NCI-H345 treated with DMSO at 0.1 percent for 48 hours (cell line): ENCODE data around the gene SLC11A1.

ENCODE experiments used
- DNase-seq: peaks from one replicate; lab custom pipeline; 2025; ENCODE audit not compliant: unreplicated experiment; lab: John Stamatoyannopoulos, UW

SLC11A1 gene

DNA sequence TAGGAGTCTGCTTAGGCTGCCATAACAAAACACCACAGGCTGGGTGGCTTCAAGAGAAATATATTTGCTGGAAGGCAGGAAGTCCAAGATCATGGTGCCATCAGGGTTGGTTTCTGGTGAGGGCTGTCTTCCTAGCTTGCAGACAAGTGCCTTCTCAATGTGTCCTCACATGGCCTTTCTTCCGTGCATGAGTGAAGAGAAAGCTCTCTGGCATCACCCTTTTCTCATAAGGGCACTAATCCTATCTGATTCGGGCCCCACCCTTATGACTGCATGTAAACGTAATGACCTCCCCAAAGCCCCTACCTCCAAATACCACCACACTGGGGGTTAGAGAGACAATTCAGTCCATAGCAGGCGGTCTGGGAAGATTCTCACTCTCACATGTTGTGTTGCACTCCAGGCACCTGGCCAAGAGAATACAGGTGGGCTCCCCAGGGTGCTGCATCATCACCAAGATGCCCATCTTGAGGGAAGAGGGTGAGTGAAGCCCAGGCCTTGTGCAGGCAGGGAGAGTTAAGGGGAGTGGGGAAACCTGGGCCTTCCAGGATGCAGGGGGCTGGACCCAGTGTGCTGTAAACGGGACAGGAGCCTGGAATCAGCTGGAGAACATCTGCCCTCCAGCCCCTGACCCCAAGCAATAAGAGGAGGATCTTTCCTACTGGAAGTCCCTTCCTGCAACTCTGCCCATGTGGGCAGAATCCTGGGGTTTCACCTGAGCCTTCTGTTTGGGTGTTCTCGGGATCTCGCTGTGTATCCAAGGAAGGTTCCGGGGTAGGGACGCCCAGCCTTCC lies 15.3 kb upstream of the SLC11A1 start:
- DNase-seq = no peak

DNA sequence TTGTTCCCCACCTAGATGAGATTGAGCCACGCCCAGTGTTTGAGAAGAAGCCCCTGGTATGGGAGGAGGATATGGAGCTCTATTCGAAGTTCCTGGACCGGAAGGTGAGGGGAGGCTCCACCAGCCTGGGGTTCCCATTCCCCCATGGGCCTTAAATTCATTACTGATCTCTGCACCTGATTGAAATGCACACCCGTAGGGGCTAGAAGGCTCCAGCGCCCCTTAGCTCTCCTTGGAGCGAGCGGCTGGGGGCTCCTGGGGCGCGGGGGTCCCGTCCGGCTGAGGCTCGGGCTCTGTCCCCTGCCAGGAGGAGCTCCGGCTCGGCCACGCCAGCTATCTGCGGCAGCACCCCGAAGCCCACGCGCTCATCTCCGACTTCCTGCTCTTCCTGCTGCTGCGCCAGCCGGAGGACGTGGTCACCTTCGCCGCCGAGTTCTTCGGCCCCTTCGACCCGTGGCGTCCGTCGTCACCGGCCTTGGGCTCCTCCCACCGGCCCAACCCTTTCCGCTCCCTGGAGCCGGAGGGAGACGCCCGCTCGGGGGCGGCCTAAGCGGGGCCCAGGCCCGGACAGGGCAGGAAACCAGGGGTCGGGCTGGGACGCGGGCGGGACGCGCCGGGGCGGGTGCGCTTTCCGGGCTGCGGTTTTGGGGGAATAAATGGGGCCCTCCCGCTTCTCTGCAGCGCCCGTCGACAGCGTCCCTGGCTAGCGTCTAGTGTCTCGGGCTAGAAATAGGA lies 14.5 kb upstream of the SLC11A1 start:
- DNase-seq = no peak

DNA sequence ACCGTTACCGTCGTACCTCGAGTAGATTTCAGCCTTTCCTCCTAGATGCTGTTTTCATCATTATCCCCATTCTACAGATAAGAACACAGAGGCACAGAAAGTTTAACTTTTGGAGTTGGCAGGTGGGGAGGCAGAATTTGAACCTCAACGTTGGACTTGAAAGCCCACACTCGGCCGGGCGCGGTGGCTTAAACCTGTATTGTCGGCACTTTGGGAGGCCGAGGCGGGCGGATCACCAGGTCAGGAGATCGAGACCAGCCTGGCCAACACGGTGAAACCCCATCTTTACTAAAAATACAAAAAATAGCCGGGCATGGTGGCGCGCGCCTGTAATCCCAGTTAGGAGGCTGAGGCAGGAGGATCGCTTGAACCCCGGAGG lies 13.9 kb upstream of the SLC11A1 start:
- DNase-seq = no peak

DNA sequence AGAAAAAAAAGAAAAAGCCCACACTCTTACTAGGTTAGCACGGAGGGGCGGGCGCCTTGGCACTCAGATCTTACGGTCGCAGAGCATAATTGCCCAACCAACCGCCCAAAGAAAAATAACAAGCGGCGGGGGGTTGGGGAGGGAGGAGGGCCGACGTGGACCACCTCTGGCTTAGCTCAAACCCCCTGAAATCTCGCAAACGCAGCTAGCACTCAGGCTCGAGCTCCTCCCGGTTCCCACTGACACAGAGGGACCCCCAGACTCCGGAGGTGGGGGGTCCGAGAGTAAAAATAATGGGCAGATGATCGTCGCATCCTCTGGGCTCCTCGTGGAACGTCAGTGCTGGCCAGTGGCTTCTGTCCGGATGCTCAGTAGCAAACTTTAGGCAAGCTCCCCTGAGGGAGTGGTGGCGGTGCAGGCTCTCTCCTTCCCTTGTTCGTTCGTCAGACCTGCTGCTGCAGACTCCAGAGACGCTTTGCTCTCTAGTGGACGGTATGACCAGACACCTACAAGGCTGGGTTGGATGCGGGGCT lies 13.4 kb upstream of the SLC11A1 start:
- no peak for DNase-seq

DNA sequence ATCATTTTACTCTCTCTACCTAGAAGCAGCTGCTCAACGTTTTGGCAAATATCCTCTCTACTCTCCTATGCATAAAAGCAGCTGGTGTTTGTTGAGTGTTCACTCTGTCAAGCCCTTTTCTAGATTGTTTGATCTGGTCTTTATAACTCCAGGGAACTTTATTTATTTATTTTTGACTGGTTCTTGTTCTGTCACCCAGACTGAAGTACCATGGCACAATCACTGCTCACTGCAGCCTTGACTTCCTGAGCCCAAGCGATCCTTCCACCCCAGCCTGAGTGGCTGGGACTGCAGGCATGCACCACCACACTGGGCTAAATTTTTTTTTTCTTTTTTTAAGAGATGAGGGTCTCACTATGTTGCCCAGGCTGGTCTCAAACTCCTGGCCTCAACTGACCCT lies 12.7 kb upstream of the SLC11A1 start:
- DNase-seq = peak; percentile 82

DNA sequence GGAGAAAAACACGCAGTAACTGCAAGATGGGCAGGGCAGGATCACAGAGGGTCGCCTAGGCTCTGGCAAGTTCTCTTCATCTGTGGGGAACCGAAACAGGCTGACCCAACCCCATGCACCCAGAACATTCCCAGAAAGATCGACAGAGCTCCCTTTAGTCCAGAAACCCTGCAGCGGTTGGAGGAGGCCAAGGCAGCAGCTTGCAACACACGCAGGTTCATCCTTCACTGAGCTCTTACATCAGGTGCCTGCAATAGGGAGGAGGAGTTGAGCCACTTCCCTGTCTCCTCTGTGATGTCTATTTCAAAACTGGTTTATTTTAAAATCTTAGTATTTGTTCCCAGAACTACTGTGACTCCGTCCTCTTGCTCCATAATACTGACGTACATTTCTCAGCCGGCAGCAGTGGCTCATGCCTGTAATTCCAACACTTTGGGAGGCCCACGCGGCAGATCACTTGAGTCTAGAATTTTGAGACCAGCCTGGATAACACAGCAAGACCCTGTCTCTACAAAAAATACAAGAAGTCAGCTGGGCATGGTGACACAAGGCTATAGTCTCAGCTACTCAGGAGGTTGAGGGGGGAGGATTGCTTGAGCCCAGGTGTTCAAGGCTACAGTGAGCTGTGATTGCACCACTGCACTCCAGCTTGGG lies 11.5 kb upstream of the SLC11A1 start:
- no peak for DNase-seq

DNA sequence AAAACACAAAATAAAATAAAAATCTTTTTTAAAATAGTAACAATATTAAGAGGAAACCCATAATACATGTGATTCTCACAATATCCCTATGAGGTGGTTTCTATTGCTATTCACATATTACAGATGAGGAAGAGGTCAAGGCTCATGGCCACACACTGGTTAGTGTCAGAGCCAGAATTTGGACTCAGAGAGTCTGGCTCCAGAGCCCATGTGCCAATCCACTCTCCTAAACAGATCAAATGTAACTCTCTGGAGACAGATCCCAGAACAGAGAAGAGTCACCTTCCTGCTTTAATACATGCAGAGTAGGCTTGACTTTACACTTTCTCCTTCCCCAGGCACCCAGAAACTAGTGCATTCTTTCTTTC lies 10.1 kb upstream of the SLC11A1 start:
- no peak for DNase-seq

DNA sequence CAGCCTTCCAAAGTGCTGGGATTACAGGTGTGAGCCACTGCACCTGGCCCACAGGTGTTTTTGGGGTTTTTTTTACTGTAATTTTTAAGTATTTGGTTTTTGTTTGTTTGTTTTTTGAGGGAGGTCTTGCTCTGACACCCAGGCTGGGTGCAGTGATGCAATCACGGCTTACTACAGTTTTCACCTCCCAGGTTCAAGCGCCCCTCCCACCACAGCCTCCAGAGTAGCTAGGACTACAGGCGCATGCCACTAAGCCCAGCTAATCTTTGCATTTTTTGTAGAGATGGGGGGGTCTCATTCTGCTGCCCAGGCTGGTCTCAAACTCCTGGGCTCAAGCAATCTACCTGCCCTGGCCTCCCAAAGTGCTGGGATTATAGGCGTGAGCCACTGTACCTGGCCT lies 7.3 kb upstream of the SLC11A1 start:
- DNase-seq = no peak

DNA sequence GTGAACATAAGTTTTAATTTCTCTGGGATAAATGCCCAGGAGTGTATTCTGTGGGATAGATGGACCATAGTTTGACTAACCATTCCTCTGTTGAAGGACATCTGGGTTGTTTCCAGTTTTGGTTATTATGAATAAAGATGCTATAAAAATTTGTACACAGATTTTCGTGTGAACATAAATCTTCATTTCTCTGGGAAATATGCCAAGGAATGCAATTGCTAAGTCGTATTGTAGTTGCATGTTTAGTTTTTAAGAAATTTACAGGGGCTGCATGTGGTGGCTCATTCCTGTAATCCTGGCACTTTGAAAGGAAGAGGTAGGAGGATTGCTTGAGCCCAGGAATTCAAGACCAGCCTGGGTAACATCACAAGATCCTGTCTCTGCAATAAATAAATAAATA lies 6.9 kb upstream of the SLC11A1 start:
- DNase-seq = no peak

DNA sequence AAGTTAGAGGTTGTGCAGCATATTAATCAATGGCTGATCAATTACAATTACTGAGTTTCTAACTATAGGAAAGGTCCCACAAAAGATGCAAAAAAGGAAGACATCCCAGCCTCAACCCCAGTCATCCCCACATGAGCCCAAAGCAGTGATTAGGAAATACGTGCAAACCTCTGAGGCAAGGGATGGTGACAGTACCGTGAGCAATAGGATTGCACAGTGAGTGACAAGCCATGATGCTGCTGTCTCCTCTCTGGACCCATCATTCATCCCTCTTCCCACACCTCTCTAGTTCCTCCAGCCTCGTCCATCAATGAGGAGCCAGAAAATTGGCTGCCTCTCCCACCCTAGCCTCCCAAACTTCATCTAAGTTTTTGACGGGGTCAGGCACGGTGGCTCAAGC lies 4.0 kb upstream of the SLC11A1 start:
- no peak for DNase-seq

DNA sequence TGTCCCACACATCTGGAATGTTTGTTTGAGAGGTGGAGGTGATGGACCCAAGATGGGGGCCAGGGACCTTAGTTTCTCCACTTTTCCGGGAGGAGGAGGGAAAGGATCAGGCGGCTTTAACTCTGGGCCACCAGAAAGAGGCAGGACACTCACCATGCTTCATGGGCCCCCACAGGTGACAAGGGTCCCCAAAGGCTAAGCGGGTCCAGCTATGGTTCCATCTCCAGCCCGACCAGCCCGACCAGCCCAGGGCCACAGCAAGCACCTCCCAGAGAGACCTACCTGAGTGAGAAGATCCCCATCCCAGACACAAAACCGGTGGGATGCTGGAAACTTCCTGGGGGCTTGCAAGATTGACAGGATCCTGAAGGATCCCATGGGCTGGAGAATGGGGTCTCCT lies 712 bp downstream of the SLC11A1 start:
- DNase-seq = no peak

DNA sequence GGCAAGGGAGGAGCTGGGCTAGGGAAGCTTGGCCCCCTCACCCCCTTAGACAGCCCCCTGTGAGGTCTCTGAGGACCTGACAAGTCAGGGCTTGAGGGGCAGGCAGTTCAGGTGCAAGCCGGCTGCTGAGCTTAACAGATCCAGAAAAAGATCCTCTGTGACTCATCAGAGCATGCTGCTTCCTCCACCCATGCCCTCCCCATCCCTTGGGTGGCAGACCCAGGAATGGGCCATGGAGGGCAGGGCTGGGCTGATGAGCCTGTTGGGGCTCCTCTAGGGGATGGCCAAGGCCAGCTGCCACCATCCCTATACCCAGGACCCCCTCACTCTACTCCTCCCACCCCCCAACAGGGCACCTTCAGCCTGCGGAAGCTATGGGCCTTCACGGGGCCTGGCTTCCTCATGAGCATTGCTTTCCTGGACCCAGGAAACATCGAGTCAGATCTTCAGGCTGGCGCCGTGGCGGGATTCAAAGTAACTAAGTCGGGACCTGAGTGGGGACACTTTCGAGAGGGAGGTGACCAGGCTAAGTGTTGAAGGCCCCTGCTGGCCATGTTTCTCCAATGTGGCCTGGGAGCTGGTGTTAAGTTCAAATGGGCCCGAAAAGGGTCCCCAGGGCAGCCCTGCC lies 1.9 kb downstream of the SLC11A1 start:
- no peak for DNase-seq

DNA sequence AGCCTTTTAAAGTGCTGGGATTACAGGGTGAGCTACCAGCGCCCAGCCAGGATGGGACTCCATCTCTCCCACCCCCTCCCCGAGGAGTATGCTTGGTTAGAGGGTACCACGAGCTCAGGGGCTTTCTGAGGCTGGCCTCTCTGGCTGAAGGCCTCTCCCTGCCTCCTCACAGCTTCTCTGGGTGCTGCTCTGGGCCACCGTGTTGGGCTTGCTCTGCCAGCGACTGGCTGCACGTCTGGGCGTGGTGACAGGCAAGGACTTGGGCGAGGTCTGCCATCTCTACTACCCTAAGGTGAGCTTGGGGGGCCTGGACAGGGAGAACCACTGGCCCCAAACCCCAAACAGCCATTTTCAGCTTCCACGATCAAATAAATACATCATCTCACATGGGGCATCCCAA lies 2.9 kb downstream of the SLC11A1 start:
- DNase-seq = no peak

DNA sequence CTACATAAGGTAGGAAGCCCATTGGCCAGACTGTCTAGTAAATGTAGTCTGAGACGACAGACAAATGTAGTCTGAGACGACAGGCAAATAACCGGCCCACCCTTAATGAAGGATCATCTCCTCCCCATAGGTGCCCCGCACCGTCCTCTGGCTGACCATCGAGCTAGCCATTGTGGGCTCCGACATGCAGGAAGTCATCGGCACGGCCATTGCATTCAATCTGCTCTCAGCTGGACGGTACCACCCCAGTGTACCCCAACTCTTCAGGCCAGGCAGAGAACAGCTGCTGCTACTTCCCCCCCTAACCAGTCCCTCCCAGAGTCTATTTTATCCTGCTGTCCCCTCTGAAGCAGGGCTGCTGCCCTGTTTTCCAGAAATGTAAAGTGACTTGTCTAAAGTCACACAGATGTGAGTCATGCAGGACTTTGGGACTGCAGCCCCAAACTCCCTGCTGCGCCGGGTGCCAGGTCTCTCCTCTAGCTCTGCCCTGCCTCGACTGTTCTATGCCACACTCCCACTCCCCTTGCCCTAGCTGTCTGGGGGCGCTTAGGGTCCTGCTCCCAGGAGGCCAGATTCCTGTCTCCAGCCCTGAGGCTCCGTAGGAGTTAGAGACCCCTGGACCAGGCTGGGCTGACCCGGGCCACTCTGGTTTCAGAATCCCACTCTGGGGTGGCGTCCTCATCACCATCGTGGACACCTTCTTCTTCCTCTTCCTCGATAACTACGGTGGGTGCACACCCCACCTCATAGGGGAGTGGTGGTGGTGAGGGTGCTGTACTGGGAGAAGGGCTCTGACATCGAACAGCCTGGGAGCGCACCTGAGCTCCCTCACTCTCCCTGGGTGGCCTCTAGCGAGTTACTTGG lies 4.7 kb downstream of the SLC11A1 start:
- DNase-seq = no peak

DNA sequence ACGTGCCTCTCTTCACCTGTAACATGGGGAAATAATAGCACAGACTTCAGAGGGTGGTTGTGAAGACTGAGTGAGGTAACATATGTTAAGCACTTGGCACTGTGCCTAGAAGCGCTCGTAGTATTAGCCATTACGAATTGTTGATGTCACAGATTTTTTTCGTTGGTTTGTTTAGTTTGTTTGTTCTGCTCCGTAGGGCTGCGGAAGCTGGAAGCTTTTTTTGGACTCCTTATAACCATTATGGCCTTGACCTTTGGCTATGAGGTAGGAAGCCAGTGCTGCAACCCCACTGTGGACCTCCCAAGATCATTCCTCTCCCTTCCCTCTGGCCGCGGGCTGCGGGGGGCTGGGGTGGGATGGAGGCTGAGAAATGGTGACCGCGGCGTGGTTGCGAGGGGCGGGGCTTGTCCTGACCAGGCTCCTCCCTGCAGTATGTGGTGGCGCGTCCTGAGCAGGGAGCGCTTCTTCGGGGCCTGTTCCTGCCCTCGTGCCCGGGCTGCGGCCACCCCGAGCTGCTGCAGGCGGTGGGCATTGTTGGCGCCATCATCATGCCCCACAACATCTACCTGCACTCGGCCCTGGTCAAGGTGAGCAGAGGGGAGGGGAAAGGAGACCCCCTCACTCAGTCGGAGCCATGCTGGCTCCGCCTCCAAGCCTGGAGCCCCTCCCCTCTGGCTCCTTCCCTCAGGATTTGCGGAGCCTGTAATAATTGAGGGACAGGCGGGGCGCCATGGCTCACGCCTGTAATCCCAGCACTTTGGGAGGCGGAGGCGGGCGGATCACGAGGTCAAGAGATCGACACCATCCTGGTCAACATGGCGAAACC lies 5.5 kb downstream of the SLC11A1 start:
- peak; percentile 77 for DNase-seq

DNA sequence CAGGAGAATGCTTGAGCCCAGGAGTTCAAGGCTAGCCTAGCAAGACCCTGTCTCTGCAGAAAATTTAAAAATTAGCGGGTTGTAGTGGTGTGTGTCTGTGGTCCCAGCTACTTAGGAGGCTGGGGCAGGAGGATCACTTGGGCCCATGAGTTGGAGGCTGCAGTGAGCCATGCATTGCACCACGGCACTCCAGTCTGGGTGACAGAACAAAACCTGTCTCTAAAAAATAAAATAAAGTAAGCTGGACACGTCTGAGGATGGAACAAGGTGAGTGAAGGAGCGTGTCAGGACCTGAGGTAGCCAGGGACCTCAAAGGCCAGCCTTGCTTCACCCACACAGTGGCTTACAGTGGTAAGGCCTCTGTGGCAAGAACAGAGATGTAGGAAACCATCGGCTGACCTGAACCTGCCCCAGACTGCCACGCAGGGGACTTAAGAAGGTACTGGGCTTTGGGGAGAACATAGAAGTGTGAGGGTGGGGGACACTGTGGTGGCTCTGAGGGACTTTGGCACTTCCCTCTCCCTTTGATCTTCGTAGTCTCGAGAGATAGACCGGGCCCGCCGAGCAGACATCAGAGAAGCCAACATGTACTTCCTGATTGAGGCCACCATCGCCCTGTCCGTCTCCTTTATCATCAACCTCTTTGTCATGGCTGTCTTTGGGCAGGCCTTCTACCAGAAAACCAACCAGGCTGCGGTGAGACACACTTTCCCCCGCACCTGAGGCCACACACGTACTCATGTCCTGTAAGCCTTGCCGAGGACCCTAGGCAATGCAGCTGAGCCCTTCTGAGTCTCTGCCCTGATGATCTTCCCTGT lies 7.5 kb downstream of the SLC11A1 start:
- DNase-seq = no peak

DNA sequence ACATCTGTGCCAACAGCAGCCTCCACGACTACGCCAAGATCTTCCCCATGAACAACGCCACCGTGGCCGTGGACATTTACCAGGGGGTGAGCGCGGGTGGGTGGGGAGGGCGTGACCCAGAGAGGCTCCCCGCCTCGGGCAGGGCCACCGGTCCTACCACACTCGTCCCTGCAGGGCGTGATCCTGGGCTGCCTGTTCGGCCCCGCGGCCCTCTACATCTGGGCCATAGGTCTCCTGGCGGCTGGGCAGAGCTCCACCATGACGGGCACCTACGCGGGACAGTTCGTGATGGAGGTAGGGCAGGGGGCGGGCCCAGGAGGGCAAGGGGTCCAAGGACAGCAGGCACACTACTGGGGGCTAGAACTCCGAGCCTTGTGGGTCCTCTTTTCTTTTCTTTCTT lies 9.1 kb downstream of the SLC11A1 start:
- no peak for DNase-seq

DNA sequence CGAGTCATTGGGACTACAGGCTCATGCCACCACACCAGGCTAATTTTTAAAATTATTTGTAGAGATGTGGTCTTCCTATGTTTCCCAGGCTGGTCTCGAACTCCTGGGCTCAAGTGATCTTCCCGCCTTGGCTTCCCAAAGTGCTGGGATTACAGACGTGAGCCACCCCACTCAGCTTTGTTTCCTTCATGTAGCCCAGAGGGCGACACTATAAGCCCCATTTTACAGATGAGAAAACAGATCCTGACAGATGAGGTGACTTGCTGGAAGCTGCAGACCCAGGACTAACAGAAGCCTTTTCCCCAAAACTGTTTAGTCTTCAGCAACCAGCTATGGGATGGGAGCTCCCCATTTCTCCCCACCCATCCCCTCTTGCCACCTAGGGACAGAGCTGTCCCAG lies 10.4 kb downstream of the SLC11A1 start:
- no peak for DNase-seq

DNA sequence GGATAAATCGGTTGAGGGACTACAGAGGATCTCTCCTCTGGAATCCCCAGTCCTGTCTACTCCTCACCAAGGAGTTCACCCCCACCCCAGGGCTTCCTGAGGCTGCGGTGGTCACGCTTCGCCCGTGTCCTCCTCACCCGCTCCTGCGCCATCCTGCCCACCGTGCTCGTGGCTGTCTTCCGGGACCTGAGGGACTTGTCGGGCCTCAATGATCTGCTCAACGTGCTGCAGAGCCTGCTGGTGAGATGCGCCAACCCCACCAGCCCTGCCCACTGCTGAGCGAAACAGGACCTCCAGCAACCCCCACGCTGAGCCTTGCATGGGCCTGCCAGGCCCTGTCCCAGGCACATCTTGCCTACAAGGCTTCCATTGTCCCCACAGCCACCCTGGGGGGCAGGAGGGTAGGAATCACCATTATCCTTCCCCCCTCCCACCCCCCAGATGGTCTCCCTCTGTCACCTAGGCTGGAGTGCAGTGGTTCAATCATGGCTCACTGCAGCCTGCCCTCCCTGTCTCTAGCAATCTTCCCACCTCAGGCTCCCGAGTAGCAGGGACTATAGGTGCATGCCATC lies 10.9 kb downstream of the SLC11A1 start:
- no peak for DNase-seq
